Lower leg skin (tissue), 4 donors: Measurements from ENCODE around the gene NAMPT. TPM values are rescaled to one million over a fixed set of nuclear protein-coding genes. Genes with fewer than 3 reads are reported as not detected.
"Not testable (repeated sequence)": the region's sequence is repeated elsewhere in the genome, so short reads cannot be mapped to it uniquely, and the experiment has no call there.

Experiments
- DNase-seq, 2 donors: peaks; one replicate each; pipeline ENCODE4 v3.0.0-alpha.2; 2019; ENCODE audit warnings: low spot score in 2 of 2
- H3K4me3 ChIP-seq: fragments of 200-600 bp; sonication (generic); 2 replicates; pipeline ENCODE4 v1.5.1; 2017; ENCODE audit warnings: mild to moderate bottlenecking, low read depth; ENCODE audit not compliant: poor library complexity, severe bottlenecking
- CTCF ChIP-seq, 3 donors: fragments of 450-650 bp; IDR thresholded peaks; one replicate each; pipeline ENCODE4 v1.5.1; 2016; ENCODE audit warnings: antibody characterized with exemption in 3 of 3, mild to moderate bottlenecking in 3 of 3, moderate library complexity in 2 of 3
- POLR2A ChIP-seq, 2 donors: fragments of 450-650 bp; IDR thresholded peaks; one replicate each; pipeline ENCODE4 v1.6.1; 2016 to 2017; ENCODE audit warnings: antibody characterized with exemption in 2 of 2, mild to moderate bottlenecking in 1 of 2, moderate library complexity in 1 of 2
- WGBS, 2 donors: methylation state at CpG; one replicate each; pipeline ENCODE4 v1.1.5; 2018; 5-methylcytosine and 5-hydroxymethylcytosine counted together
- intact Hi-C: fragments of 100-400 bp; cut with DNase I; formaldehyde crosslinking; loops from one replicate; pipeline ENCODE4 v1.15.0; 2023; ENCODE audit warnings: low total_unique reads
- total RNA-seq, 4 donors: library from RNA; depleted of rRNA; stranded (reverse); fragments of >200 nt; gene quantifications; one replicate each; pipeline ENCODE4 v1.1.0, GENCODE V29; 2016

The NAMPT gene
- total RNA-seq, 4 donors from 2014 or later: 94.9 to 170 (median 114) TPM

GRCh38 chr7:106312099-106312871 is 27.5 kb upstream of the NAMPT start:
- TF ChIP-seq CTCF (IDR thresholded peaks at IDR 0.05): no peak
- no peak for TF ChIP-seq POLR2A (IDR thresholded peaks at IDR 0.05)
- WGBS, 2 donors: 78 to 80% methylated on average over 4 of the region's 4 CpGs

GRCh38 chr7:106309362-106309761 is 24.6 kb upstream of the NAMPT start:
- intact Hi-C loops: no loop called here
- TF ChIP-seq POLR2A (IDR thresholded peaks at IDR 0.05): no peak
- no peak for TF ChIP-seq CTCF (IDR thresholded peaks at IDR 0.05)
- H3K4me3 ChIP-seq: no peak overlapping the region
- DNase-seq: no peak

More at GRCh38 chr7:106312099-106312871, 27.5 kb upstream of the NAMPT start:
- DNase-seq: no peak
- intact Hi-C loops: no loop called here
- H3K4me3 ChIP-seq: no peak overlapping the region

- TF ChIP-seq POLR2A (IDR thresholded peaks at IDR 0.05) (no peak), CTCF (IDR thresholded peaks at IDR 0.05) (no peak)
- H3K4me3 ChIP-seq: no peak overlapping the region
- 65 to 72% methylated on average over 3 of the region's 3 CpGs for WGBS, 2 donors
- no peak for DNase-seq
- intact Hi-C loops: no loop called here
Observed at GRCh38 chr7:106306256-106306655, 21.5 kb upstream of the NAMPT start.

- no peak overlapping the region for H3K4me3 ChIP-seq
- DNase-seq: no peak
- 59 to 67% methylated on average over 3 of the region's 3 CpGs for WGBS, 2 donors
- TF ChIP-seq CTCF (IDR thresholded peaks at IDR 0.05) (no peak), POLR2A (IDR thresholded peaks at IDR 0.05) (no peak)
- intact Hi-C loops: no loop called here
Observed at GRCh38 chr7:106305732-106306131, 20.9 kb upstream of the NAMPT start.

GRCh38 chr7:106304568-106304967 is 19.8 kb upstream of the NAMPT start:
- intact Hi-C loops: no loop called here
- 66 to 70% methylated on average over 2 of the region's 2 CpGs for WGBS, 2 donors

GRCh38 chr7:106298631-106299030 is 13.8 kb upstream of the NAMPT start:
- WGBS, 2 donors: 100% methylated on average over 2 of the region's 4 CpGs
- H3K4me3 ChIP-seq, intact Hi-C loops, DNase-seq: not testable (repeated sequence)

More at GRCh38 chr7:106304568-106304967, 19.8 kb upstream of the NAMPT start:
- H3K4me3 ChIP-seq: no peak overlapping the region
- no peak for DNase-seq
- TF ChIP-seq CTCF (IDR thresholded peaks at IDR 0.05) (no peak), POLR2A (IDR thresholded peaks at IDR 0.05) (no peak)

GRCh38 chr7:106298155-106298554 is 13.4 kb upstream of the NAMPT start:
- H3K4me3 ChIP-seq, intact Hi-C loops, DNase-seq: not testable (repeated sequence)
- no CpG with 5 or more reads among the region's 4 CpGs for whole genome bisulfite sequencing, 2 donors
